Testis (tissue), 3 donors: ENCODE results near the gene SYNE2. TPM values are rescaled to one million over a fixed set of nuclear protein-coding genes. Genes with fewer than 3 reads are reported as not detected.
A peak's percentile ranks its signal among the peaks of the same experiment; 100 is the strongest.

Source experiments
- DNase-seq: peaks from one replicate; pipeline ENCODE4 v3.0.0-alpha.2; 2019
- H3K27ac ChIP-seq, 2 donors: fragments of 200-600 bp; sonication (generic); one replicate each; pipeline ENCODE4 v1.5.1; 2019
- H3K27me3 ChIP-seq: fragments of 200-600 bp; sonication (generic); one replicate; pipeline ENCODE4 v1.5.1; 2019
- H3K36me3 ChIP-seq: fragments of 200-600 bp; sonication (generic); one replicate; pipeline ENCODE4 v1.5.1; 2017; ENCODE audit warnings: low read depth; ENCODE audit errors: missing control alignments
- H3K4me1 ChIP-seq: fragments of 200-600 bp; sonication (generic); one replicate; pipeline ENCODE4 v1.5.1; 2019
- H3K4me3 ChIP-seq, 2 donors: fragments of 200-600 bp; sonication (generic); one replicate each; pipeline ENCODE4 v1.5.1; 2017 to 2019
- H3K9me3 ChIP-seq: fragments of 200-600 bp; sonication (generic); one replicate; pipeline ENCODE4 v1.5.1; 2017
- POLR2A ChIP-seq: fragments of 450-650 bp; IDR thresholded peaks from one replicate; pipeline ENCODE4 v1.6.1; 2017; ENCODE audit warnings: antibody characterized with exemption, mild to moderate bottlenecking, moderate library complexity
- WGBS, 2 donors: methylation state at CpG; one replicate each; pipeline ENCODE4 v1.1.5; 2018; 5-methylcytosine and 5-hydroxymethylcytosine counted together
- intact Hi-C: fragments of 100-400 bp; cut with DNase I; formaldehyde crosslinking; loops from one replicate; pipeline ENCODE4 v1.15.1; 2023; ENCODE audit warnings: low total_unique reads
- polyA plus RNA-seq: library from polyadenylated mRNA; stranded (reverse); fragments of 350-450 nt; fragmentation: Illumina TruSeq; extraction: RNeasy Lipid Tissue Mini Kit (QIAGEN cat#74804); gene quantifications from one replicate; pipeline ENCODE4 v1.2.3, GENCODE V29; 2014; ENCODE audit warnings: low read depth, low replicate concordance; ENCODE audit not compliant: insufficient read depth
- total RNA-seq, 2 donors: library from RNA; depleted of rRNA; stranded (reverse); fragments of >200 nt; gene quantifications; one replicate each; pipeline ENCODE4 v1.2.3, GENCODE V29; 2016
- TF ChIP-seq, protein P1 (sequence below), 3 experiments: fragments of 450-650 bp in 2 of 3; fragments of 200-600 bp in 1 of 3; sonication (generic) in 1 of 3; IDR thresholded peaks; one replicate each; pipeline ENCODE4 v1.5.1; 2016 to 2019; ENCODE audit warnings: antibody characterized with exemption in 3 of 3, mild to moderate bottlenecking in 2 of 3, moderate library complexity in 1 of 3

Gene SYNE2
- total and polyA plus RNA-seq, 3 donors from 2014 or later: 74.6 to 519 (median 511) TPM

DNA sequence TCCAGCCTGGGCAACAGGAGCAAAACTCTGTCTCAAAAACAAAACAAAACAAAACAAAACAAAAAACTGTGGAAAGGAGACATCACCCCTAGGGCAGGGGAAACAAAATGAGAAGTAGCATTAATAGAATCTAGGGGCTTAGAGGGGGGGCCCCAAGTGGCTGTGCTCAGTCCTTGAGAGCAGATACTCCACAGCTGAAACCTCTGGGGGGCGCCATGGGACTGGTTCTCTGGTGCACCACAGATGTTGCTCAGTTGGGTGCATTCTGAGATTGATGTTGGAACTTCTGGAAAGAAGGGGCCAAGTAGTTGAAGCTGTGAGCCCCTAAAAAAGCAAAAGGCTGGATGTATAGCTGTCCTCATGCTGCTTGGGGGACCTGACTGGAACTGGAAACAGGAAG is 11.8 kb upstream of the SYNE2 start:
- 27 to 58% methylated on average over 1 of the region's 1 CpG for WGBS, 2 donors

DNA sequence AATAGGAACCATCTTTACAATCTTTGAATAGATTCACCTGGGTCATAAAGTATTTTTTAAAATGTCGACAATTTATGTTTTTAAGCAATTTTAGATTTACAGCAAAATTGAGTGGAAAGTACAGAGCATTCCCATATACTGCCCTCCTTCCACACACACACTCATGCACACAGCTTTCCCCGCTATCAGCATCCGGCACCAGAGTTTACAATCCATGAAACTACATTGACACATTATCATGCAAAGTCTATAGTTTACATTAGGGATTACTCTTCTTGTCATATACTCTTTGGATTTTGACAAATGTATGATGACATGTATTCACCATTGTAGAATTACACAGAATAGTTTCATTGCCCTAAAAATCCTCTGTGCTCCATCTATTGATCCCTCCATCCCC is 9.0 kb upstream of the SYNE2 start:
- Histone ChIP-seq H3K27me3 (no peaks in the 10 kb centered on the region), H3K4me3 (no peak overlapping the region), H3K27ac (no peak overlapping the region), H3K36me3 (no peaks in the 10 kb centered on the region), H3K4me1 (no peaks in the 10 kb centered on the region), H3K9me3 (no peaks in the 10 kb centered on the region)
- intact Hi-C loops: no loop called here
- DNase-seq: no peak
- TF ChIP-seq, protein P1, sequence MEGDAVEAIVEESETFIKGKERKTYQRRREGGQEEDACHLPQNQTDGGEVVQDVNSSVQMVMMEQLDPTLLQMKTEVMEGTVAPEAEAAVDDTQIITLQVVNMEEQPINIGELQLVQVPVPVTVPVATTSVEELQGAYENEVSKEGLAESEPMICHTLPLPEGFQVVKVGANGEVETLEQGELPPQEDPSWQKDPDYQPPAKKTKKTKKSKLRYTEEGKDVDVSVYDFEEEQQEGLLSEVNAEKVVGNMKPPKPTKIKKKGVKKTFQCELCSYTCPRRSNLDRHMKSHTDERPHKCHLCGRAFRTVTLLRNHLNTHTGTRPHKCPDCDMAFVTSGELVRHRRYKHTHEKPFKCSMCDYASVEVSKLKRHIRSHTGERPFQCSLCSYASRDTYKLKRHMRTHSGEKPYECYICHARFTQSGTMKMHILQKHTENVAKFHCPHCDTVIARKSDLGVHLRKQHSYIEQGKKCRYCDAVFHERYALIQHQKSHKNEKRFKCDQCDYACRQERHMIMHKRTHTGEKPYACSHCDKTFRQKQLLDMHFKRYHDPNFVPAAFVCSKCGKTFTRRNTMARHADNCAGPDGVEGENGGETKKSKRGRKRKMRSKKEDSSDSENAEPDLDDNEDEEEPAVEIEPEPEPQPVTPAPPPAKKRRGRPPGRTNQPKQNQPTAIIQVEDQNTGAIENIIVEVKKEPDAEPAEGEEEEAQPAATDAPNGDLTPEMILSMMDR (IDR thresholded peaks at IDR 0.05): no peak
- no peak for TF ChIP-seq POLR2A
- WGBS, 2 donors: 95 to 96% methylated on average over 3 of the region's 3 CpGs

More for the DNA sequence above, 11.8 kb upstream of the SYNE2 start:
- no peak for TF ChIP-seq POLR2A
- TF ChIP-seq, protein P1 (IDR thresholded peaks at IDR 0.05): no peak
- Histone ChIP-seq H3K36me3 (no peaks in the 10 kb centered on the region), H3K27ac (no peak overlapping the region), H3K4me1 (no peaks in the 10 kb centered on the region), H3K4me3 (no peak overlapping the region), H3K9me3 (no peaks in the 10 kb centered on the region), H3K27me3 (no peaks in the 10 kb centered on the region)
- intact Hi-C loops: no loop called here
- DNase-seq: peak; percentile 43

DNA sequence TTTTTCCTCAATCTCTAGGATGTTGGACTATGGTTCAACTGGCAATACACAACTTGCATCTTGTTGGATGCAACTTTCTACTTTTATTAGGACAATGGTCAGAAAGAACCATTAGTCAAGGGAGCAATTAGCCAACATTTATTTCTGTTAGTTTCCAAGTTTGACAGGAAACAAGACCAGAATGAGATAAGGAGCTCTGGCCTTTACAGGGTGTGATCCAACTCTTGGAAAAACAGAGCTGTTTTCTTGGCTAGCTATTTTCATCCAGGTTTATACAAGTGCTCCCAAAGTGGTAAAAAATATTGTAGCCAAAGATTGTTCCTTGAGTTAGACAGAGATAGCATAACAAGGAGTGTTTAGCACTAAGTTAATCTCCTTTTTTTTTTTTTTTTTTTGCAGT is 3.9 kb upstream of the SYNE2 start:
- no peak overlapping the region for H3K4me3 ChIP-seq
- H3K9me3 ChIP-seq: no peaks in the 10 kb centered on the region
- no peak overlapping the region for H3K27ac ChIP-seq
- intact Hi-C loops: no loop called here
- no peak for DNase-seq
- H3K4me1 ChIP-seq: peaks cover 3% of the 10 kb centered on the region
- TF ChIP-seq, protein P1 (IDR thresholded peaks at IDR 0.05): no peak
- no peak for TF ChIP-seq POLR2A
- no peaks in the 10 kb centered on the region for H3K36me3 ChIP-seq
- H3K27me3 ChIP-seq: no peaks in the 10 kb centered on the region

DNA sequence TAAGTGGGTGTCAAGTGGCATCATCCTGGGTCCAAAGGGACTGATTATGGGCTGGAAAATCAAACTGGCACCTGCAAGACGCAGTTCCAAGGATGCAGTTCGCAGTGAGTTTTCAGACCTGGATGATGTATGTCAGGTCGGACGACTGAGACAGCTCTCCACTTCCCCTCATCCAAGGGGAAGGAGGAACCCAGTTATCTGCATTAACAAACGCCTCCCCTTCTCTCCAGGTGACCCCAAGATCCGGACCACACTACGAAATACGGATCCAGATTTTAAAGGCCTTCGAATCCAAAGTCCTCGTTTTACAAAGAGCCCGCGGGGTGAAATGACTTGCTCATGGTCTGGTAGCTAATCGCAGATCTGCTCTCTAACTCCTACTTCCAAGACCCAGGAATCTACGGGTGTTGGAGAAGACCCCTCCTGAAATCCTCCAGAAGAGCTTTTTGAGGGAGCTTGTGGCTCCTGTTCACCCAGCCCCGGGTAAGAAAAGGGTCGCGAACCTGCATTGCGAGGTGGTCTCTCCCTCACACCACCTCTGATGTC is 460 bp upstream of the SYNE2 start:
- intact Hi-C loops: no loop called here
- Histone ChIP-seq H3K27me3 (no peaks in the 10 kb centered on the region), H3K4me1 (peaks cover 3% of the 10 kb centered on the region), H3K36me3 (no peaks in the 10 kb centered on the region), H3K27ac (peak overlapping the region; percentile 88 to 94), H3K9me3 (no peaks in the 10 kb centered on the region), H3K4me3 (peak overlapping the region; percentile 74 to 84)
- 11 to 12% methylated on average over 18 of the region's 18 CpGs for WGBS, 2 donors
- DNase-seq: no peak
- no peak for TF ChIP-seq POLR2A
- TF ChIP-seq, protein P1 (IDR thresholded peaks at IDR 0.05): peak in 1 of 3 experiments; percentile 15

DNA sequence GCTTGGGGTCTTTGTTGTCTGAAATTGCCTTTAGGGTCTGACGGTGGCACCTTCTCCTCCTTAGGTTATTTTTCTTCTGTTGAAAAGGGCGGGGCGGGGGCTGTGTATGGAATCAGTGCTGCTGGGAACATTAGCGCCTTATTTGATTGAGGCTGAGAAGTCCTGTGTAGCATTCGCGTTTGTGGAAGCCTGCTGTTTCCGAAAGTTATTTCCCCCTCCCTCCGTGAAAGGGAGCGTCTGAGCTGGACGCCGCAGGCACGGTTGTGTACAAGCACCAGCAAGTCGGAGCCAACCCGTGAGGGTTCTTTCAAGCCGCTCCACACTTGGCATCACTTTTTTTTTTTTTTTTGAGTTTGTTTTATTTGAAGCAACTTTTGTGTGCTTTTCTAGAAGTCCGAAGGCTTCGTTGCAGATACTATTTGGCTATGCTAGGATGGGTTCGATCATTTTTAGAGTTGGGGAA is 1.1 kb downstream of the SYNE2 start:
- Histone ChIP-seq H3K36me3 (no peaks in the 10 kb centered on the region), H3K27me3 (no peaks in the 10 kb centered on the region), H3K4me3 (peak overlapping the region; percentile 74 to 84), H3K27ac (peak overlapping the region; percentile 88 to 94), H3K9me3 (no peaks in the 10 kb centered on the region), H3K4me1 (peaks cover 3% of the 10 kb centered on the region)
- TF ChIP-seq, protein P1 (IDR thresholded peaks at IDR 0.05): no peak
- no peak for TF ChIP-seq POLR2A
- intact Hi-C loops: no loop called here
- 0% methylated on average over 18 of the region's 18 CpGs for WGBS, 2 donors
- DNase-seq: peak; percentile 79
